ENCODE data around the gene FUOM. TPM values are rescaled to one million over a fixed set of nuclear protein-coding genes. Genes with fewer than 3 reads are reported as not detected.

Gene FUOM
- total RNA-seq, 1 experiment from 2014 or later: 31.3 TPM

- no peaks in the 10 kb centered on the region for H3K4me1 Mint-ChIP-seq
- H3K9me3 Mint-ChIP-seq: no peaks in the 10 kb centered on the region
- no peak overlapping the region for H3K4me3 Mint-ChIP-seq
- peaks cover 33% of the 10 kb centered on the region for H3K36me3 Mint-ChIP-seq
- no peak overlapping the region for H3K27ac Mint-ChIP-seq
- CTCF ChIA-PET: interaction anchor here (1.5 to 2.4 kb wide), 3 partner anchors 31 to 47 kb away, joined by 3 to 14 read pairs (median 6); no protein-coding TSS in a partner anchor
- H3K27me3 Mint-ChIP-seq (ENCODE audit: low read depth): peaks cover 12% of the 10 kb centered on the region
- POLR2A ChIA-PET: interaction anchor here (0.9 kb wide), 1 partner anchor 12 kb away, joined by 3 read pairs; the partner anchor contains the start of gene ECHS1
- ATAC-seq (no peak), DNase-seq (ENCODE audit: low spot score) (no peak)
- no peak for TF ChIP-seq NR2C2 (CRISPR knock-in tag; IDR thresholded peaks at IDR 0.05)
- TF ChIP-seq SMAD3 (CRISPR knock-in tag; IDR thresholded peaks at IDR 0.05; ENCODE audit: borderline replicate concordance): no peak
- TF ChIP-seq ZSCAN18 (CRISPR knock-in tag; IDR thresholded peaks at IDR 0.05): no peak
- TF ChIP-seq SOX15 (CRISPR knock-in tag; IDR thresholded peaks at IDR 0.05): no peak
- TF ChIP-seq ZNF396 (CRISPR knock-in tag; IDR thresholded peaks at IDR 0.05; ENCODE audit: borderline replicate concordance): no peak
- TF ChIP-seq ZNF512 (CRISPR knock-in tag; IDR thresholded peaks at IDR 0.05; ENCODE audit: borderline replicate concordance): no peak
- no peak for TF ChIP-seq SP1 (CRISPR knock-in tag; conservative IDR thresholded peaks at IDR 0.05)
- TF ChIP-seq ZBTB43 (CRISPR knock-in tag; IDR thresholded peaks at IDR 0.05): no peak
- TF ChIP-seq NR1H2 (CRISPR knock-in tag; IDR thresholded peaks at IDR 0.05): no peak
Measured at GRCh38 chr10:133361227-133361626, 3.4 kb upstream of the FUOM start.

GRCh38 chr10:133359972-133360610 lies 2.3 kb upstream of the FUOM start:
- no peak for DNase-seq (ENCODE audit: low spot score)
- TF ChIP-seq GRHL2 (CRISPR knock-in tag; IDR thresholded peaks at IDR 0.05; ENCODE audit: insufficient replicate concordance, severe bottlenecking) (no peak), STAT6 (CRISPR knock-in tag; conservative IDR thresholded peaks at IDR 0.05; ENCODE audit: low read depth) (no peak), NR2C2 (CRISPR knock-in tag; IDR thresholded peaks at IDR 0.05) (no peak), IRF1 (CRISPR knock-in tag; IDR thresholded peaks at IDR 0.05) (no peak), HMGXB4 (CRISPR knock-in tag; IDR thresholded peaks at IDR 0.05) (no peak), CREB1 (CRISPR knock-in tag; IDR thresholded peaks at IDR 0.05) (no peak), CREM (CRISPR knock-in tag; IDR thresholded peaks at IDR 0.05) (no peak), ZNF317 (CRISPR knock-in tag; IDR thresholded peaks at IDR 0.05; ENCODE audit: borderline replicate concordance, low read depth) (no peak), PREB (CRISPR knock-in tag; IDR thresholded peaks at IDR 0.05; ENCODE audit: borderline replicate concordance) (no peak), USF2 (CRISPR knock-in tag; IDR thresholded peaks at IDR 0.05) (no peak), ATF6 (CRISPR knock-in tag; IDR thresholded peaks at IDR 0.05) (no peak)
- Mint-ChIP-seq H3K27ac (no peak overlapping the region), H3K27me3 (ENCODE audit: low read depth) (peaks cover 12% of the 10 kb centered on the region), H3K36me3 (peaks cover 25% of the 10 kb centered on the region), H3K4me3 (no peak overlapping the region), H3K9me3 (no peaks in the 10 kb centered on the region), H3K4me1 (no peaks in the 10 kb centered on the region)
- CTCF ChIA-PET: no interaction called here
- no peak for ATAC-seq
- POLR2A ChIA-PET: no interaction called here

All from WTC11 (cell line).